ENCODE data around the gene SLC13A2. TPM values are rescaled to one million over a fixed set of nuclear protein-coding genes. Genes with fewer than 3 reads are reported as not detected.
A peak's percentile ranks its signal among the peaks of the same experiment; 100 is the strongest.

Gene SLC13A2
- total RNA-seq, 4 donors from 2014 or later, result 0.37 TPM; not detected in 3

- peaks cover 29% of the 10 kb centered on the region for H3K27me3 ChIP-seq
- H3K4me1 ChIP-seq, result peaks cover 0 to 12% (median 0%) of the 10 kb centered on the region in 3 donors
- peak; percentile 28 for ATAC-seq
- no peaks in the 10 kb centered on the region for H3K36me3 ChIP-seq
- WGBS, 2 donors (ENCODE audit: low coverage in 1 of 2), result 65 to 70% methylated on average over 2 of the region's 3 CpGs
- no peaks in the 10 kb centered on the region for H3K9me3 ChIP-seq
- no peak for TF ChIP-seq POLR2AphosphoS5 (IDR thresholded peaks at IDR 0.05)
- no peak for TF ChIP-seq EP300 (IDR thresholded peaks at IDR 0.05)
- no peak for TF ChIP-seq POLR2A (IDR thresholded peaks at IDR 0.05)
- TF ChIP-seq, protein P1, sequence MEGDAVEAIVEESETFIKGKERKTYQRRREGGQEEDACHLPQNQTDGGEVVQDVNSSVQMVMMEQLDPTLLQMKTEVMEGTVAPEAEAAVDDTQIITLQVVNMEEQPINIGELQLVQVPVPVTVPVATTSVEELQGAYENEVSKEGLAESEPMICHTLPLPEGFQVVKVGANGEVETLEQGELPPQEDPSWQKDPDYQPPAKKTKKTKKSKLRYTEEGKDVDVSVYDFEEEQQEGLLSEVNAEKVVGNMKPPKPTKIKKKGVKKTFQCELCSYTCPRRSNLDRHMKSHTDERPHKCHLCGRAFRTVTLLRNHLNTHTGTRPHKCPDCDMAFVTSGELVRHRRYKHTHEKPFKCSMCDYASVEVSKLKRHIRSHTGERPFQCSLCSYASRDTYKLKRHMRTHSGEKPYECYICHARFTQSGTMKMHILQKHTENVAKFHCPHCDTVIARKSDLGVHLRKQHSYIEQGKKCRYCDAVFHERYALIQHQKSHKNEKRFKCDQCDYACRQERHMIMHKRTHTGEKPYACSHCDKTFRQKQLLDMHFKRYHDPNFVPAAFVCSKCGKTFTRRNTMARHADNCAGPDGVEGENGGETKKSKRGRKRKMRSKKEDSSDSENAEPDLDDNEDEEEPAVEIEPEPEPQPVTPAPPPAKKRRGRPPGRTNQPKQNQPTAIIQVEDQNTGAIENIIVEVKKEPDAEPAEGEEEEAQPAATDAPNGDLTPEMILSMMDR (IDR thresholded peaks at IDR 0.05), result no peak
- H3K27ac ChIP-seq, result no peak overlapping the region
- no peak overlapping the region for H3K4me3 ChIP-seq
Observed at GRCh38 chr17:28501421-28502284, 28.2 kb downstream of the SLC13A2 start.

DNA sequence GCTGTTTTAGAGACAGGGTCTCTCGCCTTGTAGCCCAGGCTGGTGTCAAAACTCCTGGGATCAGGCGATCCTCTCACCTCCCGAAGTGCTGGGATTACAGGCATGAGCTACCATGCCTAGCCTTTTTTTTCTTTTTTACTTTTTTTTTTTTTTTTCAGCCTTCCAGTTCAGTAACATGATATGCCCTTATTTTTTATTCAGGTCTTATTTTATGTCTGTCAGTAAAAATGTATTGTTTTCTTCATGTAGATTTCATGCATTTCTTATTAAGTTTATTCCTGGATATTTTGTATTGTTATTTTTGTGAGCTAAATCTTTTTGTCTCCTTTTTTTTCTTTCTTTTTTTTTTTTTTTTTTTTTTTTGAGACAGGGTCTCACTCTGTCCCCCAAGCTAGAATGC is 30.0 kb downstream of the SLC13A2 start:
- 40 to 47% methylated on average over 3 of the region's 3 CpGs for WGBS, 2 donors (ENCODE audit: low coverage in 1 of 2)
- Histone ChIP-seq H3K27ac (no peak overlapping the region), H3K36me3 (no peaks in the 10 kb centered on the region), H3K27me3 (peaks cover 33% of the 10 kb centered on the region), H3K9me3 (no peaks in the 10 kb centered on the region), H3K4me3 (no peak overlapping the region), H3K4me1 (peaks cover 0 to 12% (median 0%) of the 10 kb centered on the region in 3 donors)
- no peak for ATAC-seq
- TF ChIP-seq EP300 (IDR thresholded peaks at IDR 0.05) (no peak), POLR2AphosphoS5 (IDR thresholded peaks at IDR 0.05) (no peak), POLR2A (IDR thresholded peaks at IDR 0.05) (no peak)
- TF ChIP-seq, protein P1 (IDR thresholded peaks at IDR 0.05), result no peak

- H3K4me1 ChIP-seq, result peaks cover 0 to 4% (median 0%) of the 10 kb centered on the region in 3 donors
- no peaks in the 10 kb centered on the region for H3K36me3 ChIP-seq
- H3K4me3 ChIP-seq, result no peak within 1 kb of the TSS
- WGBS, 2 donors (ENCODE audit: low coverage in 1 of 2), result 48 to 76% methylated on average over 3 to 7 of the region's 28 CpGs
- TF ChIP-seq, protein P1 (IDR thresholded peaks at IDR 0.05), result no peak
- TF ChIP-seq POLR2A (IDR thresholded peaks at IDR 0.05) (no peak), EP300 (IDR thresholded peaks at IDR 0.05) (no peak), POLR2AphosphoS5 (IDR thresholded peaks at IDR 0.05) (no peak)
- no peak for ATAC-seq
- H3K27ac ChIP-seq, result no peak within 1 kb of the TSS
- H3K9me3 ChIP-seq, result no peaks in the 10 kb centered on the region
- peaks cover 60% of the 10 kb centered on the region for H3K27me3 ChIP-seq
Observed at GRCh38 chr17:28505986-28506665, 32.7 kb downstream of the SLC13A2 start, which contains the start of gene FOXN1. TSS of gene FOXN1 (plus strand) at chr17:28506348. CDS start at chr17:28523970, 17,622 bp downstream.

DNA sequence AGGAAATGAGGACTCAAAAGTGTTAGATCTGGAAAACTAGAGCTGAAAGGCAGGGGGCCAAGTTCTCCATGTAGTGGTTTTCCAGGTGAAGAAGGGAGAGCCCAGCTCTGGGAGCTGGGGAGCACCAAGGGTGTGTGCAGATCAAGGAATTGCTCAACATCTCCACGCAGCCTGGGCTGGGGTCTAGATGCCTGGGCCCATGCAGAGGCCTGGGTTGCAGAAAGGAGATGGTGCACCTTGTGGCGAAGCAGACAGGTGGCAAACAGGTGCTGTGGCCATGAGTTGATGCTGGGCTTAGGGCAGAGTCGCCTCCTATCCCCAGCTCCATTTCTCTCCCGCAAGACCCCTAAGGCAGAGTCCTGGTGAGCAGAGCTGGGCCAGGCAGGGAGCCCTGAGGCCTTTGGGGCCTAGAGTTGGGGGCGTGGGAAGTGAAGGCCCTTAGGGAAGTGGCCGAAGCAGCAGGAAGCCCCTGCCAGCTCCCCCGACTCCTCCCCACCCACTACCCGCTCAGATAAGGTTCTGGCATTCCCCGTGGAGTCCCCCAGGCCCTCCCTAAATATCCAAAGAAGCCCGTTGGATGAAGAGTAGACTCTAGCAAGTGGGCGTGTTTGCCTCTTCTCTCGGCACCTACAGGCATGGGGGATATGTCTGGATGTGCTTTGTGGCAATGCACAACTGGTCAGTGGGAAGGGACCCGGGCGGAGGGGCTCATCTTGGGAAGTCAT is 33.5 kb downstream of the SLC13A2 start:
- WGBS, 2 donors (ENCODE audit: low coverage in 1 of 2), result 100% methylated on average over 1 of the region's 14 CpGs; no CpG with 5 or more reads in 1 of the 2 donors
- ATAC-seq, result no peak

More for the DNA sequence above, 33.5 kb downstream of the SLC13A2 start:
- Histone ChIP-seq H3K4me1 (no peaks in the 10 kb centered on the region), H3K9me3 (no peaks in the 10 kb centered on the region), H3K27ac (no peak overlapping the region), H3K27me3 (peaks cover 68% of the 10 kb centered on the region), H3K4me3 (no peak overlapping the region), H3K36me3 (no peaks in the 10 kb centered on the region)
- TF ChIP-seq EP300 (IDR thresholded peaks at IDR 0.05), result no peak
- no peak for TF ChIP-seq POLR2AphosphoS5 (IDR thresholded peaks at IDR 0.05)
- TF ChIP-seq, protein P1 (IDR thresholded peaks at IDR 0.05), result no peak
- TF ChIP-seq POLR2A (IDR thresholded peaks at IDR 0.05), result no peak

Measured in gastroesophageal sphincter (tissue), 4 donors.